IMR-90 (cell line): ENCODE results near the gene SYNE3. TPM values are rescaled to one million over a fixed set of nuclear protein-coding genes. Genes with fewer than 3 reads are reported as not detected.

Experiments
- CHD1 ChIP-seq: IDR thresholded peaks from 2 replicates; pipeline ENCODE4 v1.6.1; 2012; ENCODE audit warnings: low read depth, low read length, improper control_type of control experiment
- SMC3 ChIP-seq: fragments of 150-350 bp; IDR thresholded peaks from 2 replicates; pipeline ENCODE4 v1.6.1; 2016; ENCODE audit warnings: low read depth, mild to moderate bottlenecking, antibody characterized with exemption, low read length, moderate library complexity
- polyA plus RNA-seq, 3 experiments: library from polyadenylated mRNA; depleted of rRNA; stranded (reverse); fragments of >200 nt; gene quantifications; 2 replicates each; pipeline ENCODE4 v1.2.3, GENCODE V29; 2012; ENCODE audit warnings: low replicate concordance in 1 of 3
- total RNA-seq: library from RNA; depleted of rRNA; stranded (reverse); fragments of >200 nt; gene quantifications from 2 replicates; pipeline ENCODE4 v1.2.3, GENCODE V29; 2012
- TF ChIP-seq, protein P1 (sequence below): conservative IDR thresholded peaks from 2 replicates; pipeline ENCODE4 v1.5.1; 2012; ENCODE audit warnings: mild to moderate bottlenecking, low read depth, low read length, improper control_type of control experiment

SYNE3 gene
- total and polyA plus RNA-seq, 2 of the 4 experiments (the other 2 are of a cell fraction), result 2.9 to 5.0 TPM

DNA sequence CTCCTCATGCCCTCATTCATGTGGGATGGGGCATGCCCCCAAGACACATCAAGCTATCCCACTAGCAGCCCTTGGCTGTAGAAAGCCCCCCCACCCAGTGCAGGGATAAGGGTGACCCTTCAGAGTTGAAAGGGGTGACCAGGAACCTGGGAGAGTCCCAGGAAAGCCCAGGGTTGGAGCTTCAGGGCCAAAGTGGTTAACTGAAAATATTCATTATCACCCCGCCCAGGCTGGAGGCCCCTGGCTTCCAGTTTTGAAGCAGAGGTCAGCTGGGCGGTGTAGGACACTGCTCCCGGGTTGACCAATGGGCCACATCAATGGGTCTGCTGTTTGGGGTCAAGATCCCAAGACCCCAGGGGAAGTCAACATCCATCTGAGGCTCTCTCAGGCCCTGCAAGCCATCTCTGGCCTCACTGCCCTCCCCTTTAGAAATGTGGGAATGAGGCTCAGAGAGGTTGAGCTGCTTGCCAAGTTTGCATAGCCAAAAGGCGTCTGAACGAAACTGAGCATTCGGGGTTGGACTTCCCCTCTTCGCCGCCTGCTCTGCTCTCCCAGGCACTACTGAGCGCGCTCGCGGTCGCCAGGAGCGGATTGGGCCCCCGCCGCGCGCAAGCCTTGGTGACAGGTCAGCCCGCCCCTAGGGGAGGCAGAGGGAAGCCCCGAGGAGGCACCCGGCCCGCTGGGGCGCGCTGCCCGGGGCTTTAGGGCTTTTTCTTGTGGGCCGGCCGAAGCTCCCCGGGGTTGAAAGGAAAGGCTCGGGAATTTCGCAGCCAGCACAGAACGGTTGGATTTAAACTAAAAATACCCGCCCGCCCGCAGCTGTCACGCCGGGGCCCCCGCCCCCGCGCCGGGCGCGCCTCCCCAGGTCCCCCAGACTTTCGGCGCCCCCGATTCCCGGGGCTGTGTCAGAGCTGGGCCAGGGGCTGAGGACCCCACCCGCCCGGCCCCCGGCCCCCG is 576 bp downstream of the SYNE3 start (continued):
- TF ChIP-seq, protein P1, sequence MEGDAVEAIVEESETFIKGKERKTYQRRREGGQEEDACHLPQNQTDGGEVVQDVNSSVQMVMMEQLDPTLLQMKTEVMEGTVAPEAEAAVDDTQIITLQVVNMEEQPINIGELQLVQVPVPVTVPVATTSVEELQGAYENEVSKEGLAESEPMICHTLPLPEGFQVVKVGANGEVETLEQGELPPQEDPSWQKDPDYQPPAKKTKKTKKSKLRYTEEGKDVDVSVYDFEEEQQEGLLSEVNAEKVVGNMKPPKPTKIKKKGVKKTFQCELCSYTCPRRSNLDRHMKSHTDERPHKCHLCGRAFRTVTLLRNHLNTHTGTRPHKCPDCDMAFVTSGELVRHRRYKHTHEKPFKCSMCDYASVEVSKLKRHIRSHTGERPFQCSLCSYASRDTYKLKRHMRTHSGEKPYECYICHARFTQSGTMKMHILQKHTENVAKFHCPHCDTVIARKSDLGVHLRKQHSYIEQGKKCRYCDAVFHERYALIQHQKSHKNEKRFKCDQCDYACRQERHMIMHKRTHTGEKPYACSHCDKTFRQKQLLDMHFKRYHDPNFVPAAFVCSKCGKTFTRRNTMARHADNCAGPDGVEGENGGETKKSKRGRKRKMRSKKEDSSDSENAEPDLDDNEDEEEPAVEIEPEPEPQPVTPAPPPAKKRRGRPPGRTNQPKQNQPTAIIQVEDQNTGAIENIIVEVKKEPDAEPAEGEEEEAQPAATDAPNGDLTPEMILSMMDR, result peak; percentile 34
- TF ChIP-seq CHD1, result no peak
- 0 out of 2 replicates have a peak, but pooled peaks have one; percentile 8 for TF ChIP-seq SMC3
